Natural killer cell treated with Interleukin-12 subunit alpha and Interleukin-12 subunit beta and Interleukin-15 and Interleukin-18, amount 100 ng/mL, for 72 hours (primary cell): ENCODE data around the gene DEPDC4. TPM values are rescaled to one million over a fixed set of nuclear protein-coding genes. Genes with fewer than 3 reads are reported as not detected.

ENCODE experiments used
- total RNA-seq, 2 donors: library from RNA; stranded (reverse); gene quantifications; one replicate each; pipeline ENCODE4 v1.2.3, GENCODE V29; 2022

Gene DEPDC4
- total RNA-seq, 2 donors from 2014 or later, result 0.88 to 1.2 TPM

Other genes starting within 250 kb of the DEPDC4 start
- gene BLTP3B, start 124.2 kb downstream of the DEPDC4 start, total RNA-seq, result 10 to 100 TPM; 34.2 to 44.6 TPM
- gene ACTR6, start 66.3 kb downstream of the DEPDC4 start, total RNA-seq, result 10 to 100 TPM; 24.0 to 47.6 TPM
- 10 to 100 TPM; 33.3 to 43.5 TPM for gene SCYL2, start 98 bp upstream of the DEPDC4 start, total RNA-seq
- not detected for gene SLC17A8, start 90.0 kb upstream of the DEPDC4 start, total RNA-seq
- gene NR1H4, start 206.8 kb upstream of the DEPDC4 start, total RNA-seq, result not detected